Activated CD4-positive, alpha-beta T cell treated with anti-CD3 and anti-CD28 coated beads for 36 hours (primary cell): Measurements from ENCODE around the gene TLE3. TPM values are rescaled to one million over a fixed set of nuclear protein-coding genes. Genes with fewer than 3 reads are reported as not detected.
A peak's percentile ranks its signal among the peaks of the same experiment; 100 is the strongest.

ENCODE experiments used
- ATAC-seq: fragments of 200-7000 bp; cut with Tn5 transposase; one replicate; pipeline ENCODE4 v1.10.0; 2021; ENCODE audit warnings: mild to moderate bottlenecking, moderate library complexity
- CTCF ChIA-PET: fragments of 350-600 bp; sonication (Branson Sonifier 250); formaldehyde crosslinking; loops from one replicate; lab custom pipeline; 2021; ENCODE audit warnings: antibody characterized with exemption; lab: Charles Lee
- POLR2A ChIA-PET: fragments of 350-600 bp; sonication (Branson Sonifier 250); formaldehyde crosslinking; loops from one replicate; lab custom pipeline; 2021; ENCODE audit warnings: antibody characterized with exemption, inconsistent platforms; lab: Charles Lee
- DNase-seq: peaks from one replicate; pipeline ENCODE4 v3.0.0-alpha.2; 2020
- H3K27ac Mint-ChIP-seq: one replicate; pipeline ENCODE4 v1.8.0; 2021; ENCODE audit warnings: mixed read lengths
- H3K27me3 Mint-ChIP-seq: one replicate; pipeline ENCODE4 v1.8.0; 2021; ENCODE audit warnings: mixed read lengths
- H3K36me3 Mint-ChIP-seq: one replicate; pipeline ENCODE4 v1.8.0; 2021; ENCODE audit warnings: low read depth, mixed read lengths
- H3K4me1 Mint-ChIP-seq: one replicate; pipeline ENCODE4 v1.8.0; 2021; ENCODE audit warnings: mixed read lengths
- H3K4me3 Mint-ChIP-seq: one replicate; pipeline ENCODE4 v1.8.0; 2021; ENCODE audit warnings: mild to moderate bottlenecking, moderate library complexity, mixed read lengths
- H3K9me3 Mint-ChIP-seq: one replicate; pipeline ENCODE4 v1.8.0; 2021; ENCODE audit warnings: low read depth, mixed read lengths
- intact Hi-C, 2 experiments: fragments of 100-400 bp; cut with DNase I in 1 of 2; cut with micrococcal nuclease in 1 of 2; formaldehyde crosslinking; loops; one replicate each; pipeline versions ENCODE4 v1.14.2 to v1.15.1; 2022 to 2024; cut with DNase I, micrococcal nuclease
- total RNA-seq, 2 experiments: library from RNA; stranded (reverse); gene quantifications; one replicate each; pipeline ENCODE4 v1.2.3, GENCODE V29; 2021

TLE3 gene
- total RNA-seq, 2 experiments from 2014 or later: 89.2 to 97.6 TPM

DNA sequence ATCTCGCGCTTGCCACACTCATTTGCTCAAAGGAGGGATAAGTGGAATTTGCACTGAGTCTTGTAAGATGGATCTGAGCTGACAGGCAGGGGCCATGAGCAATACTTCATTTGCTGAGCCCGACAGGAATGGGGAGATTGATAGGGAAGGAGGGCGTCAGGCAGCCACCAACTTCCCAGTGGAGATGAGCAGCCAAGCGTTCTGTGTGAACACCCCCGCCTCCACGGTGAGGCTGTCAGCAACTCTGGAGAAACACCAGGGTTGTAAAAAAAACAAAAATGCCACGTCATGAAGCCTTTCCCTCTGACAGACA, 36.8 kb downstream of the TLE3 start:
- ChIA-PET CTCF (interaction anchor here (0.7 kb wide), 1 partner anchor 266 kb away, joined by 3 read pairs; no protein-coding TSS in a partner anchor), POLR2A (no interaction called here)
- ATAC-seq: no peak
- Mint-ChIP-seq H3K27ac (no peak overlapping the region), H3K9me3 (no peaks in the 10 kb centered on the region), H3K4me1 (no peaks in the 10 kb centered on the region), H3K4me3 (no peak overlapping the region), H3K36me3 (peaks cover 54% of the 10 kb centered on the region), H3K27me3 (no peaks in the 10 kb centered on the region)
- no peak for DNase-seq
- intact Hi-C loops: no loop called here

DNA sequence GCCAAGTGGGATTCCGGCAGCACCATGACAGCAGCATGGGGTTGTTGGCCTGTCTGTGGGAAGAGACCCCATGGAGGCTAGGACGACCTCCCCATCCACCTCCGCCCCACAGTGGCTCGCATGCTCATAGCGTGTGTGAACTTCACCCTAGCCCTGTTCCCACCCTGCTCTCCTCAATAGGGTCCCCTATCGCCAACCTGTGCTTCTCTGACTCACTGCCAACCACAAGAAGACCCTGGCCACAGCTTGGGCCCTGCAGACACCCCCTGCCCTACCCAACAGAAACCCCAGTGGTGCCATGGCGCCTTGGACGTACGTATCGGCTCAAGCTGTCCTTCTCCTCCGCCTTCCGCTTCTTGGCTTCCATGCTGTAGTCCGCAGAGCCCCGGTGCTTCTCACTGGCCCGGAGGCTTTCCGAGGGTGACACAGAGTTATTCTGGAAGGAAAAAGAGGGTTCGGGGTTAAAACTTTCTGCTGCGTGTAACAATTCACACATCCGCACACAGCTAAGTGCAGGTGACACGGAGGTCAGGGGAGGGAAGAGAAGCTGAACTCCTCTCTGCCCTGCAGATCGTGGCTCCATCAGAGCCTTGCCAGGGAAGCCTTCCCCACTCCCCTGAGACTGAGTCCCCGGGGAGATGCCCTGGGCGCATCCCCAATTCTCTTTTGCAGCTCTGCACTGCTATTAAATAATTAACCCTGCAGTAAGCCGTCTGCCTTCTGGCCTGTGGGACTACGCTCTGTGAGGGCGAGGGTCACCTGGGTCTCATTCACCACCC, 37.3 kb downstream of the TLE3 start:
- ATAC-seq: no peak
- Mint-ChIP-seq H3K36me3 (peaks cover 56% of the 10 kb centered on the region), H3K27me3 (no peaks in the 10 kb centered on the region), H3K27ac (no peak overlapping the region), H3K4me3 (no peak overlapping the region), H3K4me1 (no peaks in the 10 kb centered on the region), H3K9me3 (no peaks in the 10 kb centered on the region)
- no peak for DNase-seq
- ChIA-PET CTCF (interaction anchor here (0.7 kb wide), 1 partner anchor 266 kb away, joined by 3 read pairs; no protein-coding TSS in a partner anchor), POLR2A (no interaction called here)
- intact Hi-C loops: no loop called here

DNA sequence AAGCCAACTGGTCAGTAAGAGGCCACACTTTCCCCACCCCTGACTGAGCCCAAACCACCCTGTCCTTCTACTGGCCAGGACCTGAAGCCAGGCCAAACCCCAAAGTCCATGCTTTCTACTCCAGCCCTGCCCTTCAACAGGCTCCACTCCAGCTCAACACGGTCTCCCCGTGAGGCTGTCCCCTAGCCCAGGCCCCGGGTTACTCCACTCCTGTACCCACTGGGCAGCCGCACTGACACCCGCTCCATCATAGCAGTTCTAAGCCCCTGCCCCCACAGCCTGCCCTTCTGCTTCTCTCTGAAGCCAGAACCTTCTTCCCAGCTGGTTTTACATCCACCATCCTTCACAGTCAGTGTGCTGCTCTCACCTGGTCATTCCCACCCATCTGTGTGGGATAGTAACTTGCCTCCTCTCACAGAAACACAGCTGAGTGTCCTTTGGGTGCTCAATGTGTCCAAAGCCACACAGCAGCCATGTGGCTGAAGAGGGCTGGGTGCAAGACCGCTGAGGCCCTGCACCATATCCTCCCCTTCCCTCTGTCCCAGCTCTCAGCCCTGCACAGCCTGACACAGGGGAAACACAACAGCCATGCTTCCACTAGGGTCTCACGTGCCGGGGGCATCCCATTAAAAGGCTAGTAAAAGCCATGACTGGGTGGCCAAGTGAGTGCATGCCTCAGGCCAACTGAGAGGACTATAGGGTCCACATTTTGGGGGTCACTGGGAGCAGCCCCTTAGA, 38.1 kb downstream of the TLE3 start:
- no peaks in the 10 kb centered on the region for H3K27me3 Mint-ChIP-seq
- no peaks in the 10 kb centered on the region for H3K4me1 Mint-ChIP-seq
- peaks cover 61% of the 10 kb centered on the region for H3K36me3 Mint-ChIP-seq
- ATAC-seq: no peak
- H3K4me3 Mint-ChIP-seq: no peak overlapping the region
- no peaks in the 10 kb centered on the region for H3K9me3 Mint-ChIP-seq
- intact Hi-C loops: no loop called here
- H3K27ac Mint-ChIP-seq: no peak overlapping the region
- CTCF ChIA-PET: no interaction called here
- POLR2A ChIA-PET: no interaction called here
- no peak for DNase-seq

DNA sequence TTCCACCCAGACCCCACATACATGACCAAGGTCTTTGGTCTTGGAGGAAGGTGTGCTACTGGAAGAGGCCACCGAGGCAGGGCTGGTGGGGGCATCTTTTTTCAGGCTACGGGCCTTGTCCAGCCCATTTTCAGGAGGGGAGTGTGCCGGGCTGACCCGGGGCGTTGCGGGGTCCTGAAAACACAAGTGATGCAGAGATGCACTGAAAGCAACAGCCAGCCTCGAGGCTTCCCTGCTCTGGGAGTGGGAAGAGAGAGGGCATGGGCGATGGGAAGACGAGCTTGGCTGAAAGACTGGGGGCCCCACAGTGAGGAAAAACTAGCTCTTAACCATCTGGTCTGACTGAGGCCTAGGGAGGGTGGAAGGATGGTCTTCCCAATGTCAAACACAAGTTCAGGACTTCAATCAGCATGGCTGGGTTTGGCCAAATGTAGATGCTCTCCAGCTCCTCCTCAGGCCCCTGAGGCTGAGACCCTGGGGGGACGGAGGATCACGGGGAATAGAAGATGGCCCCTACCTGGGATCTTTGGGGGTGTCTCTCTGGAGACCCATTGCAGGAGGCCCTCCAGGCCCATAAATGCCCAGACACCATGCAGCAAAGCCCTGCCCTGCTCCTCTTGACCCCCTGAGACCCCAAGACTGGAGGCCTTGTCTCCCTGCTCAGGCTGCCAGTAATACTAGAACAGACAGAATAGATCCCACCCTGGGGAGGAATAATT, 38.9 kb downstream of the TLE3 start:
- Mint-ChIP-seq H3K27me3 (no peaks in the 10 kb centered on the region), H3K4me1 (no peaks in the 10 kb centered on the region), H3K27ac (no peak overlapping the region), H3K9me3 (no peaks in the 10 kb centered on the region), H3K36me3 (peaks cover 64% of the 10 kb centered on the region), H3K4me3 (no peak overlapping the region)
- DNase-seq (no peak), ATAC-seq (no peak)
- intact Hi-C loops: no loop called here
- POLR2A ChIA-PET: no interaction called here
- CTCF ChIA-PET: interaction anchor here (0.6 to 0.8 kb wide), 2 partner anchors 36 to 1713 kb away, joined by 3 to 4 read pairs; no protein-coding TSS in a partner anchor

DNA sequence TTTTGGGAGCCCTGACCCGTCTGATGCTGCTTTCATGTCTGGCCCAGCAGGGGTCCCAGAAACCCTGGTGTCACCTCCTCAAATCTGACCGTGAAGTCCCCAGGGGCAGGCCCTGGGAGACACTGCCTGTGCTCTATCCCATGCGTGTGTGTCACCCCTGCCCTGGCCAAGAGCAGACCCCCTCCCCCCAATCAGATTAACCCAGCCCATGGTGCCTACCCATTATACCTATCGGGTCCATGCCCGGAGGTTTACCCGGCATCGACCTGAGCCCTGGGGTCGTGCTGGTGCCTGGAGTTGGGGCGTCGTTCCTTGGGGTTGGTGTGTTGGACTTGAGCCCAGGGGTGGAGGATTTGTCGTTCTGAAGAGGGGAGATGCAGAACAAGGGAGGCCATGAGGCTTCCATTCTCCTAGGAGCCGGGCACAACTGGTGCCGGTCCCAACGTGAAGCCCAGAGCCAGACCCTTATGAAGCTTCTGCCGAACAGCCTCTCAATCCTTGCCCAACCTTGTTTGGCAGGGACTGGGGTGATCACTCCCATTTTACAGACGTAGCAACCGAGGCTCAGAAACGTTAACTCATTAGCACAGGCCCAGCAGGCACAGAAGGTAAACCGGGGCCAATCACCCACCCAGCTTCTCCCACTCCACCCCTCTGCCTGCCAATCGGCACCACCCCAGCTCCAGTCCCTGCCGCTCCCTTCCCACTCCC, 39.6 kb downstream of the TLE3 start:
- ChIA-PET POLR2A (interaction anchor here (0.6 kb wide), 1 partner anchor 380 kb away, joined by 3 read pairs; no protein-coding TSS in a partner anchor), CTCF (interaction anchor here (0.6 to 0.8 kb wide), 3 partner anchors 37 to 580 kb away, joined by 3 to 4 read pairs (median 3); no protein-coding TSS in a partner anchor)
- DNase-seq (no peak), ATAC-seq (no peak)
- H3K27me3 Mint-ChIP-seq: no peaks in the 10 kb centered on the region
- H3K36me3 Mint-ChIP-seq: peaks cover 67% of the 10 kb centered on the region
- H3K27ac Mint-ChIP-seq: no peak overlapping the region
- intact Hi-C loops: no loop called here
- no peaks in the 10 kb centered on the region for H3K4me1 Mint-ChIP-seq
- no peaks in the 10 kb centered on the region for H3K9me3 Mint-ChIP-seq
- H3K4me3 Mint-ChIP-seq: no peak overlapping the region

DNA sequence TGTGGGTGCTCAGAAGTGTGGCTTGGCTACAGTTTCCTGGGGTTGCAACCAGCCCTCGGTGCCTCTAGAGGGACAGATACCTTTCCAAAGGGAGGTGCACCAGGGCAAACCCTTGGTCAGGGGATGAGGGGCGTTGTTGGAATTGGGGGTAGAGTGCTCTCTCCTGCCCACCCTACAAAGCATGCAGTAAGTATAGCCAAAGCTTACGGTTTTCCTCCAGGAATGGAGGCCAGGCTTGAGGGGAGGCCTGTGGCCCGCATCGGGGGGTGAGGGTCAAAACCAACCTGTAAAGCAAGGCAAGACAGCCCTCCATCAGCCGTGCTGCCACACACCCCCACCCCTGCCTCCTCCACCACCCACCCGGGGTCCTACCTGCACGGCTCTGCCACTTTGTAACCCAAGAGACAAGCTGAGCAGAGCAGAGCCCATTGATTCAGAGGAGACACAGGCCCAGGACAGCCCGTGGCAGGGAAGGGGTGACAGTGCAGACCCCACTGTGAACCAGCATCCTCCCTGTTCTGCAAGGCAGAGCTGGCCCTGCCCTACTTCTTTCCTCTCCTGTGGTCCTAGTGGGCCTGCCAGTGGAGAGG, 41.5 kb downstream of the TLE3 start:
- intact Hi-C loops: no loop called here
- Mint-ChIP-seq H3K9me3 (no peaks in the 10 kb centered on the region), H3K27ac (no peak overlapping the region), H3K4me1 (no peaks in the 10 kb centered on the region), H3K36me3 (peaks cover 72% of the 10 kb centered on the region), H3K27me3 (no peaks in the 10 kb centered on the region), H3K4me3 (no peak overlapping the region)
- ATAC-seq (no peak), DNase-seq (no peak)
- ChIA-PET CTCF (interaction anchor here (0.7 to 1.0 kb wide), 2 partner anchors 22 to 527 kb away, joined by 3 read pairs; no protein-coding TSS in a partner anchor), POLR2A (interaction anchor here (0.6 kb wide), 1 partner anchor 430 kb away, joined by 4 read pairs; no protein-coding TSS in a partner anchor)

DNA sequence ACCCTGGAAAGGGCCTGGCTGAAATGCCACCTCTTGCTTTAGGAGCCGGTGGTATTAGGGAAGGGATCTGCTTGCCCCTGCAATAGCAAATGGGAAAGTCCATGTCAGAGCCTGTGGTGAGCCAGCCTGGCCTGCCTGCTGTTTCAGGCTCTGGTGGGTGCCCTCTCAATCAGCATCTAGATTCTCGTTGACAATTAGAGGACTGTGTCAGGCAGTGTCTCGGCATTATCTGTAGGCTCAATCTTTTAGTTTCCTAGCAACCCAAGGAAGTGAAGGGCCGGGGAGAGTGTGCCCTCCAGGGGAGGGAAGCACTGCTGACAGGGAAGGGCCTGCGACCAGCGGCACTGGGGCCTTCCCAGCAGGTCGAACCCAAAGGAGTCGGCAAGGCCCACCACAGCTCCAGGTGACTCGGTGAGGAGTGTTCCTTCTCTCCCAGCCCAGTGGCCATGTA, 42.1 kb downstream of the TLE3 start:
- no peak for ATAC-seq
- no peak for DNase-seq
- ChIA-PET POLR2A (no interaction called here), CTCF (no interaction called here)
- Mint-ChIP-seq H3K36me3 (peaks cover 73% of the 10 kb centered on the region), H3K4me1 (no peaks in the 10 kb centered on the region), H3K27ac (no peak overlapping the region), H3K9me3 (no peaks in the 10 kb centered on the region), H3K4me3 (no peak overlapping the region), H3K27me3 (no peaks in the 10 kb centered on the region)
- intact Hi-C loops: no loop called here

DNA sequence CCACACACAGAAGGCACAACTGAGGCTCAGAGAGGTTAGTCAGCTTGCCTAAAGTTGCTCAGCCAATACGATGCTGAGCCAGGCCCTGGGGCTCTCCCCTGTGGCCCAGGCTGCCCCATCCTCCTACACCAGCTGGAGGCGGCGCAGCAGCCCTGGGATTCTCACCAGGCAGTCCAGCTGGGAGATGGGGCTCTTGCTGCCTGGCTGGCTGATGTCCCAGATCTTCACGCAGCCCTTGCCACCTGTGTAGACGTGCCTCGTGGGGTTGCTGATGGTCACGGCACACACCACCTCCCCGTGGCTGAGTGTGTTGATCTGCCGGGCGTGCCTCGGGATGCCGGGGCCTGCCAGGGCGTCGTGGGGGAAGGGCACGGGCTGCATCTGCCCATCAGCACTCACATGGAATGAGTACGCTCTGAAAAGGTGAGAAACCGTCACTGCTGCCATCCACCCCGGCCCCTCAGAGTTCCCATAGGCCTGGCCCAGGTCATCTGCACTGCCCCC, 42.8 kb downstream of the TLE3 start:
- DNase-seq (no peak), ATAC-seq (no peak)
- intact Hi-C loops: no loop called here
- ChIA-PET CTCF (no interaction called here), POLR2A (no interaction called here)
- H3K36me3 Mint-ChIP-seq: peaks cover 77% of the 10 kb centered on the region
- H3K4me3 Mint-ChIP-seq: no peak overlapping the region
- peak overlapping the region; percentile 16 for H3K27ac Mint-ChIP-seq
- no peaks in the 10 kb centered on the region for H3K9me3 Mint-ChIP-seq
- H3K27me3 Mint-ChIP-seq: no peaks in the 10 kb centered on the region
- H3K4me1 Mint-ChIP-seq: no peaks in the 10 kb centered on the region

DNA sequence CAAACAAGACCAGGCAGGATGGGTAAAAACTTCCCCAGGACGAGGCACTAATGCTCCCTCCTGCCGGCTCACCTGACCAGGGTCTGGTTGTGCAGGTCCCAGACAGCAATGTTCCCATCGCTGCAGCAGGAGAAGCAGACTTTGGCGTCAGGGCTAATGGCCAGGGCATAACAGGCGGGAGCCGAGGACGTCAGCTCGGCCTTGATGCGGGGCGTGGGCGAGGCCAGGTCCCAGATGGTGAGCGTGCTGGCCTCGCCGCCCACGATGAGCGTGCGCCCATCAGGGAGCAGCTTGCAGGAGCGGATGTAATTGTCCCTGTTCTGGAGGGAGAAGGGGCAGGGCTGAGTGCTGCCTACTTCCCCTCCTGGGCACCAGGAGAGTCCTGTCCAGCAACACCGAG, 43.4 kb downstream of the TLE3 start:
- H3K36me3 Mint-ChIP-seq: peaks cover 78% of the 10 kb centered on the region
- ATAC-seq: no peak
- intact Hi-C loops: no loop called here

DNA sequence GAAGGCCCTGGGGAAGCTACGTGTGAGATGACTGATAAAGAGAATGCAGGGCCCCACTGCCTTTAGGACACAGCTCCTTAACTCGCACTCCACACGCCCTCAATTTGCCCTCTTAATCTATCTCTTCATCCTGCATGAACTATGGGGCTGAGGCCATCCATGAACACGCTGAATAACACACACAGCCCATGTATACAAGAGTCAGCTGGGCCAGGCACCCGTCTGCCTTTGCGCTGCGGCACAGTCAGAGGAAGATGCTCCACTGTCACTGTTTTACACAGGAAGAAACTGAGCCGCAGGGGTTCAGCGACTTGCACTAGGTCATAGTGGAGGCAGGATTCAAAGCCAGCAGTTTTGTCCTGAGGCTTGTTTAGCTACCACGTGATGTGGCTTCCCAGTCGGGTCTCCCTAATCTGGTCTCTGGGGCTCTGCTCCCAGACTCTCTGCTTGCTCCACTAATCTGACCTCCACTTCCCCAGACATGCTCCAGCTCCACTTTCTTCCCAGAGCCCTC, 43.9 kb downstream of the TLE3 start:
- POLR2A ChIA-PET: interaction anchor here (0.6 kb wide), 1 partner anchor 135 kb away, joined by 3 read pairs; no protein-coding TSS in a partner anchor
- no peak for DNase-seq
- Mint-ChIP-seq H3K4me3 (no peak overlapping the region), H3K36me3 (peaks cover 76% of the 10 kb centered on the region), H3K9me3 (no peaks in the 10 kb centered on the region), H3K4me1 (no peaks in the 10 kb centered on the region), H3K27ac (no peak overlapping the region), H3K27me3 (no peaks in the 10 kb centered on the region)
- CTCF ChIA-PET: no interaction called here
- no peak for ATAC-seq
- intact Hi-C loops: no loop called here

More for the DNA sequence above, 43.4 kb downstream of the TLE3 start:
- no peaks in the 10 kb centered on the region for H3K27me3 Mint-ChIP-seq
- H3K4me1 Mint-ChIP-seq: no peaks in the 10 kb centered on the region
- CTCF ChIA-PET: no interaction called here
- POLR2A ChIA-PET: no interaction called here
- no peak overlapping the region for H3K27ac Mint-ChIP-seq
- no peaks in the 10 kb centered on the region for H3K9me3 Mint-ChIP-seq
- DNase-seq: no peak
- no peak overlapping the region for H3K4me3 Mint-ChIP-seq
